HepG2 (cell line): Measurements from ENCODE around the gene WDR91. TPM values are rescaled to one million over a fixed set of nuclear protein-coding genes. Genes with fewer than 3 reads are reported as not detected.
A peak's percentile ranks its signal among the peaks of the same experiment; 100 is the strongest.

Source experiments
- ARNT ChIP-seq: fragments of 450-650 bp; IDR thresholded peaks from 2 replicates; pipeline ENCODE4 v1.6.1; 2017
- BCL3 ChIP-seq: sonication (generic); formaldehyde crosslinking; IDR thresholded peaks from 2 replicates; pipeline ENCODE4 v1.5.1; 2020; ENCODE audit warnings: mild to moderate bottlenecking, missing genetic modification reagents, moderate library complexity
- BCLAF1 ChIP-seq: fragments of 450-650 bp; IDR thresholded peaks from 2 replicates; pipeline ENCODE4 v1.6.1; 2017; ENCODE audit warnings: mild to moderate bottlenecking
- HBP1 ChIP-seq: IDR thresholded peaks from 2 replicates; pipeline ENCODE4 v1.6.1; 2016; ENCODE audit warnings: low read depth, control low read depth
- HMGA1 ChIP-seq: sonication (generic); formaldehyde crosslinking; conservative IDR thresholded peaks from 2 replicates; pipeline ENCODE4 v1.4.0; 2020; ENCODE audit warnings: missing genetic modification reagents
- MAX ChIP-seq: IDR thresholded peaks from 2 replicates; pipeline ENCODE4 v1.6.1; 2012; ENCODE audit warnings: inconsistent platforms
- MIXL1 ChIP-seq: IDR thresholded peaks from 2 replicates; pipeline ENCODE4 v1.6.1; 2016
- PHF8 ChIP-seq: sonication (generic); formaldehyde crosslinking; IDR thresholded peaks from 2 replicates; pipeline ENCODE4 v1.5.0; 2020; ENCODE audit warnings: missing genetic modification reagents
- SMAD9 ChIP-seq: sonication (generic); formaldehyde crosslinking; IDR thresholded peaks from 2 replicates; pipeline ENCODE4 v1.5.1; 2020; ENCODE audit warnings: mild to moderate bottlenecking, missing genetic modification reagents
- SMC3 ChIP-seq: IDR thresholded peaks from 2 replicates; pipeline ENCODE4 v1.6.1; 2011; ENCODE audit warnings: low read length, improper control_type of control experiment
- ZBTB2 ChIP-seq: sonication (generic); formaldehyde crosslinking; IDR thresholded peaks from 2 replicates; pipeline ENCODE4 v1.8.0; 2022; ENCODE audit warnings: low read depth, missing genetic modification reagents
- ZBTB37 ChIP-seq: sonication (generic); formaldehyde crosslinking; IDR thresholded peaks from 2 replicates; pipeline ENCODE4 v1.4.0; 2020; ENCODE audit warnings: mild to moderate bottlenecking, missing genetic modification reagents
- ZNF430 ChIP-seq: sonication (generic); formaldehyde crosslinking; IDR thresholded peaks from 2 replicates; pipeline ENCODE4 v1.9.0; 2021; ENCODE audit warnings: mild to moderate bottlenecking, missing genetic modification reagents
- ZNF598 ChIP-seq: sonication (generic); formaldehyde crosslinking; IDR thresholded peaks from 2 replicates; pipeline ENCODE4 v1.5.1; 2020; ENCODE audit warnings: mild to moderate bottlenecking, missing genetic modification reagents, borderline replicate concordance
- ZNF747 ChIP-seq: sonication (generic); formaldehyde crosslinking; IDR thresholded peaks from 2 replicates; pipeline ENCODE4 v1.8.1; 2023; ENCODE audit warnings: missing genetic modification reagents, mild to moderate bottlenecking, borderline replicate concordance
- ZNF850 ChIP-seq: sonication (generic); formaldehyde crosslinking; conservative IDR thresholded peaks from 2 replicates; pipeline ENCODE4 v1.9.0; 2021; ENCODE audit warnings: mild to moderate bottlenecking, missing genetic modification reagents
- polyA plus RNA-seq, 8 experiments: library from polyadenylated mRNA; depleted of rRNA in 3 of 8; stranded (reverse) in 7 of 8; unstranded in 1 of 8; fragments of >200 nt; fragmentation: Illumina TruSeq in 4 of 8; extraction: Trizol in 4 of 8; gene quantifications; 2 replicates each; pipeline versions ENCODE4 v1.2.1 to v1.2.3, GENCODE V29; 2011 to 2016; ENCODE audit warnings: low read depth in 4 of 8, missing spikeins in 1 of 8, mixed read lengths in 1 of 8; ENCODE audit not compliant: insufficient read depth in 1 of 8
- total RNA-seq, 5 experiments: library from RNA; depleted of rRNA; stranded (reverse); fragments of >200 nt; fragmentation: Illumina TruSeq; extraction: Trizol; gene quantifications; 2 replicates each; pipeline ENCODE4 v1.2.3, GENCODE V29; 2016; ENCODE audit warnings: low read depth in 1 of 5
- TF ChIP-seq, protein P1 (sequence below): sonication (generic); formaldehyde crosslinking; IDR thresholded peaks from 2 replicates; pipeline ENCODE4 v1.5.0; 2020; ENCODE audit warnings: mild to moderate bottlenecking, low read depth, missing genetic modification reagents, borderline replicate concordance
- TF ChIP-seq, protein P2 (sequence below): sonication (generic); formaldehyde crosslinking; IDR thresholded peaks from 2 replicates; pipeline ENCODE4 v1.4.0; 2020; ENCODE audit warnings: missing genetic modification reagents

Gene WDR91
- total and polyA plus RNA-seq, 2 of the 13 experiments (the other 11 are each of a cell fraction or from before 2014, with no cell fraction given): 11.6 to 12.1 TPM

- no peak for TF ChIP-seq ZBTB37 (CRISPR knock-in tag)
- TF ChIP-seq MAX: peak; percentile 76
- TF ChIP-seq SMC3: peak; percentile 11; the same call in 1 of the 2 replicates
- no peak for TF ChIP-seq SMAD9 (CRISPR knock-in tag)
- TF ChIP-seq PHF8 (CRISPR knock-in tag): peak; percentile 88
- peak; percentile 27; the same call in 1 of the 2 replicates for TF ChIP-seq ZNF430
- TF ChIP-seq BCL3 (CRISPR knock-in tag): peak; percentile 97
- no peak for TF ChIP-seq HMGA1 (CRISPR knock-in tag)
- TF ChIP-seq ZNF598: peak; percentile 86; the same call in 1 of the 2 replicates
- peak; percentile 98 for TF ChIP-seq ZBTB2 (CRISPR knock-in tag)
- peak; percentile 85; the same call in 1 of the 2 replicates for TF ChIP-seq ZNF850 (CRISPR knock-in tag)
- peak; percentile 79 for TF ChIP-seq ZNF747 (CRISPR knock-in tag)
- TF ChIP-seq, protein P1, sequence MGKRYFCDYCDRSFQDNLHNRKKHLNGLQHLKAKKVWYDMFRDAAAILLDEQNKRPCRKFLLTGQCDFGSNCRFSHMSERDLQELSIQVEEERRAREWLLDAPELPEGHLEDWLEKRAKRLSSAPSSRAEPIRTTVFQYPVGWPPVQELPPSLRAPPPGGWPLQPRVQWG (CRISPR knock-in tag): no peak
- TF ChIP-seq MIXL1 (CRISPR knock-in tag): peak; percentile 58; the same call in 1 of the 2 replicates
- peak; percentile 24; the same call in 1 of the 2 replicates for TF ChIP-seq HBP1 (CRISPR knock-in tag)
- TF ChIP-seq, protein P2, sequence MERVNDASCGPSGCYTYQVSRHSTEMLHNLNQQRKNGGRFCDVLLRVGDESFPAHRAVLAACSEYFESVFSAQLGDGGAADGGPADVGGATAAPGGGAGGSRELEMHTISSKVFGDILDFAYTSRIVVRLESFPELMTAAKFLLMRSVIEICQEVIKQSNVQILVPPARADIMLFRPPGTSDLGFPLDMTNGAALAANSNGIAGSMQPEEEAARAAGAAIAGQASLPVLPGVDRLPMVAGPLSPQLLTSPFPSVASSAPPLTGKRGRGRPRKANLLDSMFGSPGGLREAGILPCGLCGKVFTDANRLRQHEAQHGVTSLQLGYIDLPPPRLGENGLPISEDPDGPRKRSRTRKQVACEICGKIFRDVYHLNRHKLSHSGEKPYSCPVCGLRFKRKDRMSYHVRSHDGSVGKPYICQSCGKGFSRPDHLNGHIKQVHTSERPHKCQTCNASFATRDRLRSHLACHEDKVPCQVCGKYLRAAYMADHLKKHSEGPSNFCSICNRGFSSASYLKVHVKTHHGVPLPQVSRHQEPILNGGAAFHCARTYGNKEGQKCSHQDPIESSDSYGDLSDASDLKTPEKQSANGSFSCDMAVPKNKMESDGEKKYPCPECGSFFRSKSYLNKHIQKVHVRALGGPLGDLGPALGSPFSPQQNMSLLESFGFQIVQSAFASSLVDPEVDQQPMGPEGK (CRISPR knock-in tag): peak; percentile 60; the same call in 1 of the 2 replicates
- no peak for TF ChIP-seq BCLAF1
- no peak for TF ChIP-seq ARNT
These were observed 40.9 kb downstream of the WDR91 start, which contains the start of gene CYREN (continued) for GRCh38 chr7:135170274-135170997.
